ENCODE measurements around the gene WWOX. TPM values are rescaled to one million over a fixed set of nuclear protein-coding genes. Genes with fewer than 3 reads are reported as not detected.

Gene WWOX
- total and polyA plus RNA-seq, 2 donors (not counting 3 experiments of a cell fraction or from before 2014, with no cell fraction given), result 6.2 to 12.5 TPM

GRCh38 chr16:78696797-78697196, 597.3 kb downstream of the WWOX start:
- no peak for TF ChIP-seq GATA2 (IDR thresholded peaks at IDR 0.05; ENCODE audit: insufficient read depth, insufficient read length, low read depth, low read length)
- TF ChIP-seq FOS (IDR thresholded peaks at IDR 0.05; ENCODE audit: borderline replicate concordance, insufficient read depth, low read length), result no peak
- no peak for TF ChIP-seq CTCF (IDR thresholded peaks at IDR 0.05; ENCODE audit: extremely low read depth in 1 of 2, insufficient read depth in 1 of 2, low read depth in 1 of 2, low read length in 2 of 2)
- no peak for TF ChIP-seq EZH2 (IDR thresholded peaks at IDR 0.05; ENCODE audit: borderline replicate concordance, low read depth, low read length, severe bottlenecking)
- no peak for TF ChIP-seq POLR2AphosphoS5 (IDR thresholded peaks at IDR 0.05; ENCODE audit: insufficient read depth, low read depth, low read length)
- no peak for TF ChIP-seq MAX (IDR thresholded peaks at IDR 0.05; ENCODE audit: insufficient read depth, insufficient read length)
- TF ChIP-seq JUN (IDR thresholded peaks at IDR 0.05; ENCODE audit: borderline replicate concordance, insufficient read depth, insufficient read length, low read depth), result no peak
- no peak for TF ChIP-seq POLR2A (IDR thresholded peaks at IDR 0.05; ENCODE audit: low read depth, low read length)
- no peak for TF ChIP-seq MYC (IDR thresholded peaks at IDR 0.05; ENCODE audit: low read depth, low read length)
- Histone ChIP-seq H3K9ac (replicated peaks; ENCODE audit: extremely low read depth, insufficient read depth, low read length) (no peak overlapping the region), H3K4me2 (ENCODE audit: insufficient read depth, low read length) (no peak overlapping the region), H4K20me1 (replicated peaks; ENCODE audit: control insufficient read depth, extremely low read depth, insufficient read depth, low read length) (no peaks in the 10 kb centered on the region), H3K27ac (ENCODE audit: insufficient read depth, low read depth, low read length) (no peak overlapping the region), H3K79me2 (ENCODE audit: control insufficient read depth, insufficient read depth, low read length) (no peaks in the 10 kb centered on the region), H3K27me3 (ENCODE audit: control insufficient read depth in 2 of 2, insufficient read depth in 2 of 2, low read length in 2 of 2) (no peaks in the 10 kb centered on the region), H3K4me1 (ENCODE audit: control insufficient read depth, extremely low read depth, insufficient read depth, low read length) (no peaks in the 10 kb centered on the region), H2AFZ (ENCODE audit: low read depth, low read length) (no peak overlapping the region), H3K36me3 (ENCODE audit: control insufficient read depth in 2 of 2, extremely low read depth in 1 of 2, insufficient read depth in 2 of 2, low read length in 2 of 2) (no peaks in the 10 kb centered on the region), H3K4me3 (replicated peaks in 1 of 3; ENCODE audit: insufficient read depth in 1 of 3, low read depth in 1 of 3, low read length in 3 of 3) (no peak overlapping the region), H3K9me3 (replicated peaks; ENCODE audit: control insufficient read depth, insufficient read depth, low read length) (peaks cover 2% of the 10 kb centered on the region), H3K9me1 (replicated peaks; ENCODE audit: control insufficient read depth, extremely low read depth, insufficient read depth, low read length) (no peaks in the 10 kb centered on the region)
- FAIRE-seq (no peak), DNase-seq (ENCODE audit: low read depth, low spot score) (no peak)
- BruUV-seq (replicated peaks), result no TSS peak
- CTCF ChIA-PET, result no interaction called here
- POLR2A ChIA-PET, result no interaction called here
- dilution Hi-C loops (cut with MboI; ENCODE audit: extremely low pct_ligation_motif_present, low sequenced_read_pairs), result no loop called here
- intact Hi-C loops (cut with micrococcal nuclease), result no loop called here
